NCI-H1417 (cell line): ENCODE measurements around the gene NDUFA8.
A peak's percentile ranks its signal among the peaks of the same experiment; 100 is the strongest.

Source experiments
- DNase-seq, 3 experiments: peaks; one replicate each; lab custom pipeline; 2025; lab: John Stamatoyannopoulos, UW

The NDUFA8 gene

GRCh38 chr9:122184551-122184950 lies 25.0 kb upstream of the NDUFA8 start:
- no peak for DNase-seq

GRCh38 chr9:122183501-122183900 lies 23.9 kb upstream of the NDUFA8 start:
- DNase-seq = peak in 1 of 3 experiments; percentile 3

- DNase-seq = peak in 2 of 3 experiments; percentile 16 to 46
Observed at GRCh38 chr9:122180633-122181032, 21.1 kb upstream of the NDUFA8 start.

GRCh38 chr9:122179690-122180074 lies 20.1 kb upstream of the NDUFA8 start:
- no peak for DNase-seq

GRCh38 chr9:122179054-122179689 lies 19.6 kb upstream of the NDUFA8 start:
- DNase-seq = no peak

- DNase-seq = no peak
Observed at GRCh38 chr9:122176916-122177315, 17.3 kb upstream of the NDUFA8 start.

- no peak for DNase-seq
Observed at GRCh38 chr9:122173670-122174069, 14.1 kb upstream of the NDUFA8 start.

GRCh38 chr9:122172131-122172530 lies 12.6 kb upstream of the NDUFA8 start:
- no peak for DNase-seq

GRCh38 chr9:122168356-122168755 lies 8.8 kb upstream of the NDUFA8 start:
- DNase-seq = no peak

- DNase-seq = no peak
Observed at GRCh38 chr9:122164286-122164685, 4.7 kb upstream of the NDUFA8 start.

- DNase-seq = no peak
Observed at GRCh38 chr9:122162415-122162814, 2.8 kb upstream of the NDUFA8 start.

- DNase-seq = no peak
Observed at GRCh38 chr9:122159925-122160246, 307 bp upstream of the NDUFA8 start.

- DNase-seq = peak in 1 of 3 experiments; percentile 36
Observed at GRCh38 chr9:122158202-122158601, 1.4 kb downstream of the NDUFA8 start.

GRCh38 chr9:122155796-122156195 lies 3.8 kb downstream of the NDUFA8 start:
- no peak for DNase-seq

GRCh38 chr9:122151267-122151828 lies 8.2 kb downstream of the NDUFA8 start:
- no peak for DNase-seq

- no peak for DNase-seq
Observed at GRCh38 chr9:122145592-122145863, 14.1 kb downstream of the NDUFA8 start.

GRCh38 chr9:122144836-122145591 lies 14.6 kb downstream of the NDUFA8 start:
- peak in 1 of 3 experiments; percentile 11 for DNase-seq

- DNase-seq = no peak
Observed at GRCh38 chr9:122143876-122144405, 15.6 kb downstream of the NDUFA8 start.

- no peak for DNase-seq
Observed at GRCh38 chr9:122143296-122143695, 16.3 kb downstream of the NDUFA8 start.

- no peak for DNase-seq
Observed at GRCh38 chr9:122141671-122142070, 17.9 kb downstream of the NDUFA8 start.

GRCh38 chr9:122140368-122141193 lies 19.0 kb downstream of the NDUFA8 start:
- no peak for DNase-seq

- no peak for DNase-seq
Observed at GRCh38 chr9:122138560-122139268, 20.9 kb downstream of the NDUFA8 start.
